Trophoblast cell (in vitro differentiated cells and primary cell): ENCODE results near the gene CPSF4L.

Experiments used
- DNase-seq, 2 donors: peaks; one replicate each; pipeline ENCODE4 v3.0.0-alpha.2; 2016
- H2AFZ ChIP-seq: 2 replicates; pipeline ENCODE4 v1.6.1; 2013; ENCODE audit warnings: low read length, moderate library complexity, mild to moderate bottlenecking; ENCODE audit not compliant: insufficient read depth, poor library complexity
- H2AK5ac ChIP-seq: 2 replicates; pipeline ENCODE4 v1.6.1; 2013; ENCODE audit warnings: mild to moderate bottlenecking, low read length
- H2BK120ac ChIP-seq: 2 replicates; pipeline ENCODE4 v1.6.1; 2013; ENCODE audit warnings: low read length, mild to moderate bottlenecking, moderate library complexity; ENCODE audit not compliant: insufficient read depth, poor library complexity
- H2BK12ac ChIP-seq: 2 replicates; pipeline ENCODE4 v1.6.1; 2013; ENCODE audit warnings: mild to moderate bottlenecking, low read length, moderate library complexity
- H2BK5ac ChIP-seq: 2 replicates; pipeline ENCODE4 v1.6.1; 2013; ENCODE audit warnings: low read length, low read depth, moderate library complexity, mild to moderate bottlenecking; ENCODE audit not compliant: poor library complexity
- H3K14ac ChIP-seq: 2 replicates; pipeline ENCODE4 v1.6.1; 2013; ENCODE audit warnings: mild to moderate bottlenecking, low read length
- H3K18ac ChIP-seq: 2 replicates; pipeline ENCODE4 v1.6.1; 2013; ENCODE audit warnings: mild to moderate bottlenecking, low read length
- H3K23ac ChIP-seq: 2 replicates; pipeline ENCODE4 v1.6.1; 2013; ENCODE audit warnings: low read length
- H3K27ac ChIP-seq: 2 replicates; pipeline ENCODE4 v1.5.1; 2013; ENCODE audit warnings: low read depth, mild to moderate bottlenecking, inconsistent platforms, low read length, moderate library complexity
- H3K27me3 ChIP-seq: 2 replicates; pipeline ENCODE4 v1.6.1; 2013; ENCODE audit warnings: inconsistent platforms, mild to moderate bottlenecking, low read length, moderate library complexity; ENCODE audit not compliant: insufficient read depth
- H3K36me3 ChIP-seq, 2 experiments: 1 replicate in 1 of 2; 2 replicates in 1 of 2; pipeline ENCODE4 v1.6.1; 2013; ENCODE audit warnings: low read length in 2 of 2, mild to moderate bottlenecking in 2 of 2, moderate library complexity in 1 of 2; ENCODE audit not compliant: insufficient read depth in 2 of 2, control insufficient read depth in 1 of 2
- H3K4ac ChIP-seq: 2 replicates; pipeline ENCODE4 v1.6.1; 2013; ENCODE audit warnings: low read depth, mild to moderate bottlenecking, low read length, moderate library complexity
- H3K4me1 ChIP-seq, 2 experiments: 1 replicate in 1 of 2; 2 replicates in 1 of 2; pipeline ENCODE4 v1.6.1; 2013; ENCODE audit warnings: low read length in 2 of 2, mild to moderate bottlenecking in 2 of 2, moderate library complexity in 1 of 2; ENCODE audit not compliant: insufficient read depth in 2 of 2, control insufficient read depth in 1 of 2
- H3K4me2 ChIP-seq: 2 replicates; pipeline ENCODE4 v1.6.1; 2013; ENCODE audit warnings: inconsistent platforms, mild to moderate bottlenecking, low read length, moderate library complexity
- H3K4me3 ChIP-seq: 2 replicates; pipeline ENCODE4 v1.5.1; 2013; ENCODE audit warnings: mild to moderate bottlenecking, low read depth, low read length, inconsistent platforms
- H3K79me1 ChIP-seq: one replicate; pipeline ENCODE4 v1.6.1; 2013; ENCODE audit warnings: low read length
- H3K79me2 ChIP-seq: 2 replicates; pipeline ENCODE4 v1.6.1; 2013; ENCODE audit warnings: low read length, mild to moderate bottlenecking; ENCODE audit not compliant: control insufficient read depth, insufficient read depth, poor library complexity
- H3K9ac ChIP-seq: 2 replicates; pipeline ENCODE4 v1.6.1; 2013; ENCODE audit warnings: mild to moderate bottlenecking, low read length
- H3K9me3 ChIP-seq: 2 replicates; pipeline ENCODE4 v1.6.1; 2013; ENCODE audit warnings: low read depth, mild to moderate bottlenecking, control low read depth, inconsistent platforms, low read length; ENCODE audit not compliant: insufficient read depth
- H4K12ac ChIP-seq: 2 replicates; pipeline ENCODE4 v1.6.1; 2013; ENCODE audit warnings: low read depth, mild to moderate bottlenecking, low read length, moderate library complexity
- H4K8ac ChIP-seq: 2 replicates; pipeline ENCODE4 v1.6.1; 2013; ENCODE audit warnings: low read depth, mild to moderate bottlenecking, low read length, moderate library complexity
- H4K91ac ChIP-seq: one replicate; pipeline ENCODE4 v1.6.1; 2013; ENCODE audit warnings: low read depth, mild to moderate bottlenecking, low read length, moderate library complexity
- WGBS: extraction: QIAGEN DNeasy Blood & Tissue Kit; methylation state at CpG from one replicate; pipeline ENCODE4 v1.1.7; 2013; ENCODE audit warnings: missing lambda C conversion rate; ENCODE audit not compliant: insufficient read length, insufficient coverage; ENCODE audit errors: extremely low coverage; 5-methylcytosine and 5-hydroxymethylcytosine counted together

The CPSF4L gene

DNA sequence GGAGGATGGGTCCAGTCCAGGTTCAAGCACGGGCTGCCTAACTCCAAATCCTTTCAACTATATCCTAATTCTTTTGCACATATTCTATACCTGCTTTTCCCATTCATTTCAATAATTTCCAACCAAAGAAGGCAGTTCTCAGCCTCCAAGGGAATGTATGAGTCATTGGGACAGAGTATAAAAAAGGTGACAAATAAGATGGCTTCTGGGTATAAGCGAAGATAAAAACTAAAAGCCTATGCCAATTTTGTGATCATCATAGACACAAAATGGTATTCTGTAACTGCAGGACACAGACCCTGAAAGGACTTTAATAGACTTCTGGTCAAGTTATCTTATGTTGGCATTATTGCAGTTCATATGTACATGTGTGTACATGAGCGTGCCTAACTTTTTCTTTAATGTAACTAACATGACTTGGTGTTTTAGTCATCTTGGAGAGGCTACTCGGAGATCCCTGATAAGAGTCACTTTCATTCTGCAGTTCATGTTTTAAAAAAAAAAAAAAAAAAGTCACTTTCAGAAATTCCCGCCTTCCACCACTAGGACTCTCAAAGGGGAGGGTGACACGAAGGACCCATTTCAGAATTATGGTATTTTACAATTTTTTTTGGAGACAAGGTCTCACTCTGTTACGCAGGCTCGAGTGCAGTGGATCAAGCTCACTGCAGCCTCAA lies 51.5 kb downstream of the CPSF4L start:
- no peak overlapping the region for H2BK120ac ChIP-seq
- H2BK12ac ChIP-seq: no peak overlapping the region
- H3K9me3 ChIP-seq: peaks cover 2% of the 10 kb centered on the region
- WGBS: no CpG with 5 or more reads among the region's 8 CpGs
- no peak overlapping the region for H4K91ac ChIP-seq
- H3K4ac ChIP-seq: no peak overlapping the region
- H3K4me2 ChIP-seq: no peak overlapping the region
- no peak overlapping the region for H3K14ac ChIP-seq
- H3K18ac ChIP-seq: no peak overlapping the region
- H2BK5ac ChIP-seq: no peak overlapping the region
- no peak overlapping the region for H3K4me3 ChIP-seq
- H3K27me3 ChIP-seq: no peaks in the 10 kb centered on the region
- no peaks in the 10 kb centered on the region for H3K4me1 ChIP-seq
- H3K79me1 ChIP-seq: no peaks in the 10 kb centered on the region
- H4K12ac ChIP-seq: no peak overlapping the region
- peaks cover 21 to 34% of the 10 kb centered on the region in 2 experiments for H3K36me3 ChIP-seq
- H2AK5ac ChIP-seq: no peak overlapping the region
- no peak overlapping the region for H3K23ac ChIP-seq
- DNase-seq: peak in 1 of 2 donors; percentile 61
- no peaks in the 10 kb centered on the region for H3K79me2 ChIP-seq
- H3K27ac ChIP-seq: no peak overlapping the region
- H4K8ac ChIP-seq: no peak overlapping the region
- H3K9ac ChIP-seq: no peak overlapping the region
- no peak overlapping the region for H2AFZ ChIP-seq

DNA sequence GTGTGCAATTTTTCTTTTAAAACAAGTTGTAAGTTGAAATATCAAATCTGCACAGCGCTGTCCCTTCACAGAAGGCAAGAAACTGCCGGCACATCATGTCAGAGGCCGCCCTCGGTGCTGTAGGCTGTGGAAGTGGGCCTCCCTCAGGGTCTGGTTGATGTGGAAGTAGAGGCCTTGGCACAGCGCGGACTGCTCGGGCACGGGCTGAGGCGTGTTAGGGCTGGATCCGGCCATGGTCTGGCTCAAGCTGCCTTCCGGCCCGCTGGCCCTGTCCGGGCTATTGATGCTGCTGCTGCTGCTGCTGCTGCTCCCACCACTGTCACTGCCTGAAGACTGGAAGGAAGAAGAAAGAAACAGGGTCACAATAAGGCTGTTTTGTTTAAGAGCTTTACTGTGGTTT lies 52.2 kb downstream of the CPSF4L start:
- no peak overlapping the region for H3K4ac ChIP-seq
- no peak overlapping the region for H2AFZ ChIP-seq
- no CpG with 5 or more reads among the region's 13 CpGs for WGBS
- H4K91ac ChIP-seq: no peak overlapping the region
- no peaks in the 10 kb centered on the region for H3K27me3 ChIP-seq
- no peak overlapping the region for H3K27ac ChIP-seq
- no peak for DNase-seq
- H3K9ac ChIP-seq: no peak overlapping the region
- no peak overlapping the region for H4K12ac ChIP-seq
- no peaks in the 10 kb centered on the region for H3K79me2 ChIP-seq
- H3K14ac ChIP-seq: no peak overlapping the region
- peaks cover 24 to 34% of the 10 kb centered on the region in 2 experiments for H3K36me3 ChIP-seq
- peaks cover 2% of the 10 kb centered on the region for H3K9me3 ChIP-seq
- no peak overlapping the region for H2BK5ac ChIP-seq
- no peak overlapping the region for H2BK12ac ChIP-seq
- peak overlapping the region; percentile 53 for H3K4me3 ChIP-seq
- H2AK5ac ChIP-seq: no peak overlapping the region
- no peak overlapping the region for H3K23ac ChIP-seq
- H3K4me2 ChIP-seq: no peak overlapping the region
- H4K8ac ChIP-seq: no peak overlapping the region
- no peaks in the 10 kb centered on the region for H3K4me1 ChIP-seq
- no peak overlapping the region for H3K18ac ChIP-seq
- H3K79me1 ChIP-seq: no peaks in the 10 kb centered on the region
- no peak overlapping the region for H2BK120ac ChIP-seq

GRCh38 chr17:73208139-73208827 lies 53.4 kb downstream of the CPSF4L start:
- H3K14ac ChIP-seq: no peak overlapping the region
- no peak overlapping the region for H2BK12ac ChIP-seq
- no peak overlapping the region for H4K8ac ChIP-seq
- no peak overlapping the region for H4K91ac ChIP-seq
- peaks cover 2% of the 10 kb centered on the region for H3K9me3 ChIP-seq
- no peak overlapping the region for H3K4me2 ChIP-seq
- H3K79me1 ChIP-seq: no peaks in the 10 kb centered on the region
- no peak overlapping the region for H3K23ac ChIP-seq
- H2AFZ ChIP-seq: no peak overlapping the region
- no peak overlapping the region for H3K27ac ChIP-seq
- no peak overlapping the region for H2BK120ac ChIP-seq
- no peak overlapping the region for H2BK5ac ChIP-seq
- H3K4me3 ChIP-seq: no peak overlapping the region
- no peak for DNase-seq
- peaks cover 30 to 45% of the 10 kb centered on the region in 2 experiments for H3K36me3 ChIP-seq
- no peak overlapping the region for H2AK5ac ChIP-seq
- WGBS: no CpG with 5 or more reads among the region's 16 CpGs
- H4K12ac ChIP-seq: no peak overlapping the region
- H3K4me1 ChIP-seq: no peaks in the 10 kb centered on the region
- H3K27me3 ChIP-seq: no peaks in the 10 kb centered on the region
- H3K18ac ChIP-seq: no peak overlapping the region
- no peaks in the 10 kb centered on the region for H3K79me2 ChIP-seq
- H3K9ac ChIP-seq: peak overlapping the region; percentile 52
- H3K4ac ChIP-seq: no peak overlapping the region

DNA sequence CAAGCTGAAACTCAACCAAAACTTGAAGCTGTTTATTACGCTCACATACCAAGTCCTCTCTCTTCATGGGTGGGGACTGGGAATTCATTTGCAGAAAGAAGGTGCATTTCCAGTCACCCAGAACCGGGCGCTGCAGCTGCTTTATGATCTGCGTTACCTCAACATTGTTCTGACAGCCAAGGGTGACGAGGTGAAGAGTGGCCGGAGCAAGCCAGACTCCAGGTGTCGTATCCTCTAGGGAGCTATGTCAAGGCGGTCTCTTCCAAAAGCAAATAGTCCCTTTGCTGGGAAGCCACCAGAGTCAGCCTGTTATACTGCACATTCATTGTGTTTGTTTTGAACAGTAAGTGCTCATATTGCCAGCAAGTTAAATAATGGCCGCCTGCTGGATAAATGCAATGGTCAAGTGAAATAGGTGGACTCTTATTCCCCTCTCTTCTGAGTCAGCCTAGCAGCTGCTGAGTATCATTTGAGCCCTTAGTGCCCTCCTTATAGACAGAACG lies 56.2 kb downstream of the CPSF4L start:
- peaks cover 2% of the 10 kb centered on the region for H3K9me3 ChIP-seq
- H2AK5ac ChIP-seq: no peak overlapping the region
- H3K4ac ChIP-seq: no peak overlapping the region
- DNase-seq: no peak
- WGBS: no CpG with 5 or more reads among the region's 10 CpGs
- H3K18ac ChIP-seq: no peak overlapping the region
- H3K14ac ChIP-seq: no peak overlapping the region
- no peaks in the 10 kb centered on the region for H3K79me1 ChIP-seq
- no peaks in the 10 kb centered on the region for H3K4me1 ChIP-seq
- H3K4me3 ChIP-seq: no peak overlapping the region
- H3K4me2 ChIP-seq: no peak overlapping the region
- H2AFZ ChIP-seq: no peak overlapping the region
- peaks cover 43 to 67% of the 10 kb centered on the region in 2 experiments for H3K36me3 ChIP-seq
- no peak overlapping the region for H3K9ac ChIP-seq
- H2BK120ac ChIP-seq: no peak overlapping the region
- no peak overlapping the region for H3K23ac ChIP-seq
- no peaks in the 10 kb centered on the region for H3K27me3 ChIP-seq
- no peak overlapping the region for H2BK12ac ChIP-seq
- no peaks in the 10 kb centered on the region for H3K79me2 ChIP-seq
- H4K8ac ChIP-seq: no peak overlapping the region
- H3K27ac ChIP-seq: no peak overlapping the region
- H4K91ac ChIP-seq: no peak overlapping the region
- no peak overlapping the region for H4K12ac ChIP-seq
- H2BK5ac ChIP-seq: no peak overlapping the region
